RWPE1 (cell line): ENCODE results near the gene CPNE5.

Source experiments
- CTCF ChIA-PET: fragments of 350-600 bp; sonication (Branson Sonifier 250); formaldehyde crosslinking; extraction: SDS; loops from one replicate; lab custom pipeline; 2021; lab: Yijun Ruan, JAX
- POLR2A ChIA-PET: fragments of 400-600 bp; formaldehyde crosslinking; extraction: SDS; loops from one replicate; lab custom pipeline; 2020; ENCODE audit warnings: antibody characterized with exemption; ENCODE audit not compliant: low non-redundant PET; lab: Yijun Ruan, JAX
- DNase-seq: peaks from one replicate; pipeline ENCODE4 v3.0.0; 2012; ENCODE audit warnings: low spot score
- H3K27ac ChIP-seq: fragments of 450-650 bp; 2 replicates; pipeline ENCODE4 v1.5.1; 2017
- CTCF ChIP-seq: fragments of 450-650 bp; conservative IDR thresholded peaks from 2 replicates; pipeline ENCODE4 v1.5.1; 2017; ENCODE audit warnings: low read depth, mild to moderate bottlenecking

The CPNE5 gene

GRCh38 chr6:36720251-36721141, 118.7 kb downstream of the CPNE5 start:
- no peak overlapping the region for H3K27ac ChIP-seq
- DNase-seq: no peak
- TF ChIP-seq CTCF: no peak
- POLR2A ChIA-PET: no interaction called here
- CTCF ChIA-PET: interaction anchor here (0.6 to 2.6 kb wide), 4 partner anchors 12 to 105 kb away, joined by 3 to 8 read pairs (median 4); no protein-coding TSS in a partner anchor

- CTCF ChIA-PET: interaction anchor here (1.4 to 2.6 kb wide), 2 partner anchors 40 to 104 kb away, joined by 4 to 8 read pairs; no protein-coding TSS in a partner anchor
These were observed 120.1 kb downstream of the CPNE5 start for GRCh38 chr6:36719126-36719525.

GRCh38 chr6:36718560-36718959, 120.7 kb downstream of the CPNE5 start:
- POLR2A ChIA-PET: no interaction called here
- TF ChIP-seq CTCF: no peak
- DNase-seq: no peak
- CTCF ChIA-PET: interaction anchor here (0.9 to 2.6 kb wide), 2 partner anchors 40 to 104 kb away, joined by 4 to 8 read pairs; no protein-coding TSS in a partner anchor
- H3K27ac ChIP-seq: no peak overlapping the region

More at GRCh38 chr6:36719126-36719525, 120.1 kb downstream of the CPNE5 start:
- no peak for TF ChIP-seq CTCF
- POLR2A ChIA-PET: no interaction called here
- no peak for DNase-seq
- no peak overlapping the region for H3K27ac ChIP-seq

GRCh38 chr6:36717871-36718540, 121.2 kb downstream of the CPNE5 start:
- POLR2A ChIA-PET: no interaction called here
- no peak for DNase-seq
- CTCF ChIA-PET: interaction anchor here (0.9 to 2.6 kb wide), 2 partner anchors 41 to 103 kb away, joined by 4 to 8 read pairs; no protein-coding TSS in a partner anchor
- H3K27ac ChIP-seq: no peak overlapping the region
- TF ChIP-seq CTCF: no peak

DNA sequence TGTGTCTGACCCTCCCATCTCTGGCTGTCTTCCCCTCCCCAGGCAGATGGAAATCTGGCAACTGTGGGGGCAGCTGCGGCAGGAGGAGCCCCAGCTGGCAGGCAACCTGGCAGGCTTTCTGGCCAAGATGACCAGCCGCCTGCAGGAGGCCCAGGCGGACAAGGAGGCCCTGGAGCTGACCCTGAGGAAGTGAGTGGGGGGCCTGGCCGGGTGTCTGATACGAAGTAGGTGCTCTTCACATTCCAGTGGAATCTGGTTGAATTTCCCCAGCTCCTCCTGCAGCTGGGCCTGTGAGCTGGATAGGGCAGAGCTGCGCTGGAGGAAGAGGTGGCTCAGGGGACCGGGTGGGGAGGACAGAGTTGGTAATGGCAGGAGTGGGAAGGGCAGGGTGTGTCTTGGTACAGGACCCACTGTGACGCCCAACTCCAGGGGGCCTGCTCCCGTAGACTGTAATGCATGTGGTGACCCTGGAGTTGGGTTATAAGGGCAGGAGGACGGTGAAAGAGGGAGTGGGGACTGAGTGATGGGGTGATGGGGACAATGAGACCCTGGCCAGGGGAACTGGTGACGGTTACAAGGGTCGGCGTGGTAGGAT, 121.9 kb downstream of the CPNE5 start:
- H3K27ac ChIP-seq: peak overlapping the region; percentile 62
- no peak for DNase-seq
- no peak for TF ChIP-seq CTCF
- POLR2A ChIA-PET: no interaction called here
- CTCF ChIA-PET: interaction anchor here (0.9 kb wide), 1 partner anchor 41 kb away, joined by 4 read pairs; no protein-coding TSS in a partner anchor
